CD14-positive monocyte (primary cell): Measurements from ENCODE around the gene TXNRD1. TPM values are rescaled to one million over a fixed set of nuclear protein-coding genes. Genes with fewer than 3 reads are reported as not detected.
A peak's percentile ranks its signal among the peaks of the same experiment; 100 is the strongest.

Experiments used
- DNase-seq, 3 donors: peaks; one replicate each; pipeline ENCODE4 v3.0.0-alpha.2; 2011 to 2022
- H2AFZ ChIP-seq: 2 replicates; pipeline ENCODE4 v1.6.0; 2012; ENCODE audit warnings: mild to moderate bottlenecking, low read depth, low read length, inconsistent platforms; ENCODE audit not compliant: insufficient read depth, poor library complexity, severe bottlenecking
- H3K27ac ChIP-seq, 2 donors: 1 replicate in 1 of 2; 2 replicates in 1 of 2; pipeline ENCODE4 v1.5.1; 2012 to 2013; ENCODE audit warnings: low read length in 2 of 2, control low read depth in 1 of 2, inconsistent platforms in 1 of 2, low read depth in 1 of 2, mild to moderate bottlenecking in 1 of 2
- H3K27me3 ChIP-seq, 2 donors: one replicate each; pipeline versions ENCODE4 v1.6.0 to v1.6.1; 2011 to 2013; ENCODE audit warnings: low read length in 2 of 2; ENCODE audit not compliant: control insufficient read depth in 2 of 2, insufficient read depth in 2 of 2
- H3K36me3 ChIP-seq, 2 donors: replicated peaks in 1 of 2; 1 replicate in 1 of 2; 2 replicates in 1 of 2; pipeline versions ENCODE4 v1.5.1 to v1.6.1; 2012 to 2013; ENCODE audit warnings: low read length in 2 of 2, control low read depth in 1 of 2, inconsistent platforms in 1 of 2, mild to moderate bottlenecking in 1 of 2; ENCODE audit not compliant: insufficient read depth in 2 of 2, control insufficient read depth in 1 of 2
- H3K4me1 ChIP-seq, 2 donors: 1 replicate in 1 of 2; 2 replicates in 1 of 2; pipeline versions ENCODE4 v1.5.1 to v1.6.1; 2012 to 2013; ENCODE audit warnings: low read length in 2 of 2, control low read depth in 1 of 2, inconsistent platforms in 1 of 2, mild to moderate bottlenecking in 1 of 2, moderate library complexity in 1 of 2; ENCODE audit not compliant: insufficient read depth in 2 of 2, control insufficient read depth in 1 of 2
- H3K4me2 ChIP-seq: replicated peaks from 2 replicates; pipeline ENCODE3; 2012; ENCODE audit warnings: low read length, moderate library complexity, mild to moderate bottlenecking; ENCODE audit not compliant: poor library complexity, severe bottlenecking; ENCODE audit errors: extremely low read depth
- H3K4me3 ChIP-seq, 3 experiments: fragments of 200-600 bp in 1 of 3; sonication (generic) in 1 of 3; replicated peaks in 1 of 3; 1 replicate in 2 of 3; 2 replicates in 1 of 3; pipeline ENCODE4 v1.5.1; 2011 to 2013; ENCODE audit warnings: low read length in 3 of 3, mild to moderate bottlenecking in 3 of 3, control low read depth in 2 of 3, low read depth in 2 of 3, inconsistent platforms in 1 of 3, moderate library complexity in 1 of 3
- H3K79me2 ChIP-seq: 2 replicates; pipeline ENCODE4 v1.6.0; 2012; ENCODE audit warnings: mild to moderate bottlenecking, control low read depth, inconsistent platforms, low read length, moderate library complexity; ENCODE audit not compliant: insufficient read depth
- H3K9ac ChIP-seq: 2 replicates; pipeline ENCODE4 v1.6.0; 2017; ENCODE audit warnings: low read length, mild to moderate bottlenecking; ENCODE audit not compliant: insufficient read depth, poor library complexity, severe bottlenecking
- H3K9me3 ChIP-seq, 2 donors: replicated peaks in 1 of 2; 1 replicate in 1 of 2; 2 replicates in 1 of 2; pipeline versions ENCODE4 v1.5.1 to v1.6.1; 2012 to 2013; ENCODE audit warnings: low read length in 2 of 2, control low read depth in 1 of 2; ENCODE audit not compliant: control insufficient read depth in 1 of 2, insufficient read depth in 1 of 2
- H4K20me1 ChIP-seq: 2 replicates; pipeline ENCODE4 v1.6.0; 2012; ENCODE audit warnings: mild to moderate bottlenecking, low read length, control low read depth, moderate library complexity; ENCODE audit not compliant: insufficient read depth
- H3K27ac Mint-ChIP-seq, 7 donors: one replicate each; pipeline ENCODE4 v1.8.0; 2020; ENCODE audit warnings: mild to moderate bottlenecking in 7 of 7, mixed read lengths in 7 of 7, moderate library complexity in 6 of 7, inconsistent platforms in 2 of 7
- H3K27me3 Mint-ChIP-seq, 3 donors: one replicate each; pipeline ENCODE4 v1.8.0; 2021 to 2022; ENCODE audit warnings: low read depth in 3 of 3, mild to moderate bottlenecking in 3 of 3, mixed read lengths in 3 of 3, moderate library complexity in 3 of 3, inconsistent platforms in 1 of 3
- H3K36me3 Mint-ChIP-seq, 2 donors: one replicate each; pipeline ENCODE4 v1.8.0; 2020; ENCODE audit warnings: mixed read lengths in 2 of 2, inconsistent platforms in 1 of 2, mild to moderate bottlenecking in 1 of 2
- H3K4me1 Mint-ChIP-seq: one replicate; pipeline ENCODE4 v1.8.0; 2020; ENCODE audit warnings: mild to moderate bottlenecking, mixed read lengths
- H3K4me3 Mint-ChIP-seq, 2 donors: one replicate each; pipeline ENCODE4 v1.8.0; 2020; ENCODE audit warnings: mild to moderate bottlenecking in 2 of 2, mixed read lengths in 2 of 2, moderate library complexity in 1 of 2
- H3K9me3 Mint-ChIP-seq, 7 donors: one replicate each; pipeline ENCODE4 v1.8.0; 2020 to 2022; ENCODE audit warnings: mixed read lengths in 7 of 7, mild to moderate bottlenecking in 6 of 7, moderate library complexity in 6 of 7, inconsistent platforms in 2 of 7
- WGBS: methylation state at CpG from one replicate; pipeline ENCODE4 v1.1.5; 2013; ENCODE audit warnings: missing lambda C conversion rate; ENCODE audit not compliant: insufficient coverage; 5-methylcytosine and 5-hydroxymethylcytosine counted together
- intact Hi-C, 2 donors: fragments of 100-400 bp; cut with micrococcal nuclease; formaldehyde crosslinking; loops; one replicate each; pipeline versions ENCODE4 v1.15.0 to v1.15.1; 2023
- polyA plus RNA-seq, 3 donors: library from polyadenylated mRNA; depleted of rRNA in 1 of 3; unstranded in 2 of 3; stranded (reverse) in 1 of 3; fragments of 300-500 nt in 2 of 3; fragments of >200 nt in 1 of 3; fragmentation: Illumina TruSeq in 2 of 3; gene quantifications; 1 replicate in 2 of 3; 2 replicates in 1 of 3; pipeline ENCODE4 v1.2.3, GENCODE V29; 2012 to 2021
- TF ChIP-seq, protein P1 (sequence below): fragments of 200-600 bp; IDR thresholded peaks from one replicate; pipeline ENCODE4 v1.8.0; 2022; ENCODE audit warnings: antibody characterized with exemption, mild to moderate bottlenecking

The TXNRD1 gene
- polyA plus RNA-seq, 3 donors, result 26.9 to 46.1 (median 29.2) TPM

DNA sequence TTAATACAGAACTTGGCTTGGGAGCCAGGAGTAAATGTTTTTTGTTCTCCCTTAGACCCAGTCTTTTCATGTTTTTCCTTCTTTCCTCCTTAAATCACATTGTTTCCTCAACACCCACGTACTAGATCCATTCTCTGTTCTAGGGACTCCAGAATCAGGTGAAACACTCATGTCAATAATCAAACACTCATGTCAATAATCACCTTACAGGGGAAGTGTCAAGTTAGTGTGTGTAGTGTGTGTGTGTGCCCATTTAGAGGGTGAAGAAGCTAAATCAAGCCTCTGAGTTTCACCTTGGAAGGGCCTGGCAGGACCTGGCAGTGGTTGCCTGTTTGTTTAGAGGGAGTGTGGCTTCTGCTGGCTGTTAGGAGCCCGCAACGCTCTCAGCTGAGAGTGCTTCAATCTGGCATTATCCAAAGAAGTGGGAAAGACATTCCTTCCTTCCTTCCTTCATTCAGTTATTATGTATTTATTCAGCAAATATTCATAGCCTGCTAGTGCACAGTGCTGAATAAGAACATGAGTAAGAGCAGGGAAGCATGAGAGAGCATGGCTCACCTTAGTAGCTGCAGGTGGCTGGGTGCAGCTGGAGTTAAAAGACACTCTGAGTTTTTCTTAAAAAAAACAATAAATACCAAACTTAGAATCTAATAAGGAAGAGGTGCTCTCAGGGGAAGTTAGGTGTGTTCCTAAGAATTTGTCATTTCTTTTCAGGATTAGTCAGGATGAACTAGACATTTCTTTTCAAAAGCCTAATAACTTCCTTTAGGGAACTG lies 70.3 kb downstream of the TXNRD1 start:
- Histone ChIP-seq H3K4me1 (peaks cover 31 to 36% of the 10 kb centered on the region in 2 donors), H4K20me1 (peaks cover 14% of the 10 kb centered on the region), H3K4me2 (peak overlapping the region; percentile 97), H3K27me3 (no peaks in the 10 kb centered on the region), H3K27ac (peak overlapping the region; percentile 90 to 96), H3K9me3 (no peaks in the 10 kb centered on the region), H3K79me2 (peaks cover 33% of the 10 kb centered on the region), H3K4me3 (peak overlapping the region in 2 of 3 experiments; percentile 67 to 87), H3K9ac (no peak overlapping the region), H3K36me3 (peaks cover 0 to 2% of the 10 kb centered on the region in 2 donors), H2AFZ (no peak overlapping the region)
- H3K36me3 Mint-ChIP-seq, result peaks cover 3% of the 10 kb centered on the region in 2 donors
- H3K4me1 Mint-ChIP-seq, result peaks cover 34% of the 10 kb centered on the region
- peak in 1 of 3 donors; percentile 46 for DNase-seq
- H3K27me3 Mint-ChIP-seq, result peaks cover 0 to 2% (median 0%) of the 10 kb centered on the region in 3 donors
- H3K4me3 Mint-ChIP-seq, result peak overlapping the region in 1 of 2 donors; percentile 98
- WGBS, result no CpG with 5 or more reads among the region's 3 CpGs
- peak overlapping the region; percentile 99 to 100 (median 99) for H3K27ac Mint-ChIP-seq
- H3K9me3 Mint-ChIP-seq, result peaks cover 0 to 3% (median 0%) of the 10 kb centered on the region in 7 donors
- intact Hi-C loops, result loop anchor here (5.0 to 10.0 kb wide), 3 partner anchors 69 to 151 kb away; partner anchors contain the start of genes NFYB (in 2 of the 2) and TXNRD1 (in 1 of the 2)
- TF ChIP-seq, protein P1, sequence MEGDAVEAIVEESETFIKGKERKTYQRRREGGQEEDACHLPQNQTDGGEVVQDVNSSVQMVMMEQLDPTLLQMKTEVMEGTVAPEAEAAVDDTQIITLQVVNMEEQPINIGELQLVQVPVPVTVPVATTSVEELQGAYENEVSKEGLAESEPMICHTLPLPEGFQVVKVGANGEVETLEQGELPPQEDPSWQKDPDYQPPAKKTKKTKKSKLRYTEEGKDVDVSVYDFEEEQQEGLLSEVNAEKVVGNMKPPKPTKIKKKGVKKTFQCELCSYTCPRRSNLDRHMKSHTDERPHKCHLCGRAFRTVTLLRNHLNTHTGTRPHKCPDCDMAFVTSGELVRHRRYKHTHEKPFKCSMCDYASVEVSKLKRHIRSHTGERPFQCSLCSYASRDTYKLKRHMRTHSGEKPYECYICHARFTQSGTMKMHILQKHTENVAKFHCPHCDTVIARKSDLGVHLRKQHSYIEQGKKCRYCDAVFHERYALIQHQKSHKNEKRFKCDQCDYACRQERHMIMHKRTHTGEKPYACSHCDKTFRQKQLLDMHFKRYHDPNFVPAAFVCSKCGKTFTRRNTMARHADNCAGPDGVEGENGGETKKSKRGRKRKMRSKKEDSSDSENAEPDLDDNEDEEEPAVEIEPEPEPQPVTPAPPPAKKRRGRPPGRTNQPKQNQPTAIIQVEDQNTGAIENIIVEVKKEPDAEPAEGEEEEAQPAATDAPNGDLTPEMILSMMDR, result no peak

DNA sequence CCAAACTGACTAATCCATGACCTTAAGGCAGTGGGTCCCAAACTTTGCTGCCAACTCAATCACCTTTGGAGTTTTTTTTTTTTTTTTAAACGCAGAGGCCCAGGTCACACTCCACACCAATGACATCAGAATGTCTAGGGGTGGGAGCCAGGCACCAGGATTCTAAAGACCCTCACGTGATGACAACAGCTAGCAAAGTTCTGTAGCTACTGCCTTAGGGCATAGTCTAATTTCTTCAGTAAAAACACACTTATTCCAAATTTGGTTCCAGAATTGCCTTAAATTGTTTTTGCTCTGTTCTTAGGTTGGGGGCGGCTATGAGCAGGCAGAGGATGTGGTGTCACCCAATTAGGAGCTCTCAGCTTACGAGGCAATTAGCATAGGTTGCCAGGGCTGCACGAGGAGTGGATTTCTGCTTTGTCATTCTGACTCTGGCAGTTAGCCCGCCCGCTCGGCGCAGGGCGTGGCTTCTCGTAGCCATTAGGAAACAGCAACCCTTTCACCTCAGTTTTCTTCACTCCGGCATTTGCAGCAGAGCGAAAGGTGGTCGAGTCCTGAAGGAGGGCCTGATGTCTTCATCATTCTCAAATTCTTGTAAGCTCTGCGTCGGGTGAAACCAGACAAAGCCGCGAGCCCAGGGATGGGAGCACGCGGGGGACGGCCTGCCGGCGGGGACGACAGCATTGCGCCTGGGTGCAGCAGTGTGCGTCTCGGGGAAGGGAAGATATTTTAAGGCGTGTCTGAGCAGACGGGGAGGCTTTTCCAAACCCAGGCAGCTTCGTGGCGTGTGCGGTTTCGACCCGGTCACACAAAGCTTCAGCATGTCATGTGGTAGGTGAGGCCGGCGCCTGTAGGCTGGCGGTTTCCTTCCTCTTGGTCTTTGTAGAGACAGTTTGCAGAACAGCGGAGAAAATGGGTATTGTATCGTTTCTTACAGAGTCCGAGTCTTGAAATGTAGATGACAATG lies 71.2 kb downstream of the TXNRD1 start:
- peaks cover 31 to 36% of the 10 kb centered on the region in 2 donors for H3K4me1 ChIP-seq
- intact Hi-C loops, result loop anchor here (5.0 to 10.0 kb wide), 3 partner anchors 69 to 152 kb away; partner anchors contain the start of genes NFYB (in 2 of the 2) and TXNRD1 (in 1 of the 2)
- peaks cover 0 to 2% (median 0%) of the 10 kb centered on the region in 3 donors for H3K27me3 Mint-ChIP-seq
- no peaks in the 10 kb centered on the region for H3K9me3 ChIP-seq
- peaks cover 20% of the 10 kb centered on the region for H4K20me1 ChIP-seq
- H3K27me3 ChIP-seq, result no peaks in the 10 kb centered on the region
- peaks cover 6 to 12% of the 10 kb centered on the region in 2 donors for H3K36me3 Mint-ChIP-seq
- TF ChIP-seq, protein P1, result no peak
- peak overlapping the region; percentile 75 for H3K9ac ChIP-seq
- peak overlapping the region; percentile 95 to 98 for H3K4me3 Mint-ChIP-seq
- H3K4me2 ChIP-seq, result peak overlapping the region; percentile 97
- H2AFZ ChIP-seq, result peak overlapping the region; percentile 67
- peaks cover 31% of the 10 kb centered on the region for H3K4me1 Mint-ChIP-seq
- H3K4me3 ChIP-seq, result peak overlapping the region; percentile 67 to 87 (median 76)
- peaks cover 40% of the 10 kb centered on the region for H3K79me2 ChIP-seq
- peak overlapping the region; percentile 99 to 100 (median 99) for H3K27ac Mint-ChIP-seq
- peak overlapping the region; percentile 90 to 96 for H3K27ac ChIP-seq
- H3K9me3 Mint-ChIP-seq, result peaks cover 0 to 3% (median 0%) of the 10 kb centered on the region in 7 donors
- peak; percentile 91 to 97 (median 92) for DNase-seq
- peaks cover 3 to 9% of the 10 kb centered on the region in 2 donors for H3K36me3 ChIP-seq
- WGBS, result 1% methylated on average over 35 of the region's 40 CpGs
